KOPT-K1 (cell line): ENCODE data around the gene KRTAP5-6.
"Not testable (repeated sequence)": the region's sequence is repeated elsewhere in the genome, so short reads cannot be mapped to it uniquely, and the experiment has no call there.

Source experiments
- H3K27ac ChIP-seq: fragments of 200-600 bp; sonication (generic); 2 replicates; pipeline ENCODE4 v1.5.1; 2016; ENCODE audit warnings: antibody characterized with exemption, mild to moderate bottlenecking, low read depth, low read length; ENCODE audit not compliant: poor library complexity, severe bottlenecking
- H3K36me3 ChIP-seq: fragments of 200-600 bp; sonication (generic); 2 replicates; pipeline ENCODE4 v1.5.1; 2017; ENCODE audit warnings: antibody characterized with exemption, mild to moderate bottlenecking, low read length, moderate library complexity; ENCODE audit not compliant: insufficient read depth
- H3K9me3 ChIP-seq: fragments of 200-600 bp; sonication (generic); 2 replicates; pipeline ENCODE4 v1.5.1; 2017; ENCODE audit warnings: antibody characterized with exemption, low read length, mild to moderate bottlenecking; ENCODE audit not compliant: insufficient read depth, poor library complexity, severe bottlenecking

The KRTAP5-6 gene

DNA sequence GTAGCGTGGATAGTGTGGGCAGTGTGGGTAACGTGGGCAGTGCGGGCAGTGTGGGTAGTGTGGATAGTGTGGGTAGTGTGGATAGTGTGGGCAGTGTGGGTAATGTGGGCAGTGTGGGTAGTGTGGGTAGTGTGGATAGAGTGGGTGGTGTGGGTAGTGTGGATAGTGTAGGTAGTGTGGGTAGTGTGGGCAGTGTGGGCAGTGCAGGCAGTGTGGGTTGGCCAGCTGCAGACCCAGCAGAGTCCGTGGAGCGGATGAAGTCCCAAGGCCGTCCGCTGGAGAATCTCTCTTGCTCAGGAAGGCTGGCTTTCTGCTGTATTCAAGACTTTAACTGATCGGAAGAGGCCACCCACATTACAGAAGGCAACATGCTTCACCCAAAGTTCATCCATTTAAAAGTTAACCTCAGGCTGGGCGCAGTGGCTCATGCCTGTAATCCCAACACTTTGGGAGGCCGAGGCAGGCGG is 26.1 kb upstream of the KRTAP5-6 start:
- H3K36me3 ChIP-seq = no peaks in the 10 kb centered on the region

DNA sequence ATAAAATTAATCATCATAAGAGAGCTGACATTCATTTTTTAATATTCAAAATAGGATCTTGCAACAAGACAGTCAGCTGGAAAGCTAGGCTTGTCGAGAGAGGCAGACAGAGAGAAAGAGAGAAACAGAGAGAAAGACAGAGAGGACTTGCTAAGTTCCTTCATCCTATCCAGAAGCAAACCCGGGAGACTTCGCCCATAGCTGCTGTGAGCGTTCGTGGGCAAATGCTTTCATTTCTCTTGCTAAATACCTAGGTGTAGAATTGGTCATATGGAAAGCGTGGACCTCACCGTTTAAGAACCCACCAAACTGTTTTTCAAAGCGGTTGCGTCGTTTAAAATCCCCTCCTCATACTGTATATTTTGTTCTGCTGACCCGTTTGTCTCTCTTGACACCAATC is 25.3 kb upstream of the KRTAP5-6 start:
- H3K9me3 ChIP-seq = no peaks in the 10 kb centered on the region
- no peaks in the 10 kb centered on the region for H3K36me3 ChIP-seq
- H3K27ac ChIP-seq = no peak overlapping the region

More for the DNA sequence above, 26.1 kb upstream of the KRTAP5-6 start:
- no peak overlapping the region for H3K27ac ChIP-seq
- H3K9me3 ChIP-seq = no peaks in the 10 kb centered on the region

DNA sequence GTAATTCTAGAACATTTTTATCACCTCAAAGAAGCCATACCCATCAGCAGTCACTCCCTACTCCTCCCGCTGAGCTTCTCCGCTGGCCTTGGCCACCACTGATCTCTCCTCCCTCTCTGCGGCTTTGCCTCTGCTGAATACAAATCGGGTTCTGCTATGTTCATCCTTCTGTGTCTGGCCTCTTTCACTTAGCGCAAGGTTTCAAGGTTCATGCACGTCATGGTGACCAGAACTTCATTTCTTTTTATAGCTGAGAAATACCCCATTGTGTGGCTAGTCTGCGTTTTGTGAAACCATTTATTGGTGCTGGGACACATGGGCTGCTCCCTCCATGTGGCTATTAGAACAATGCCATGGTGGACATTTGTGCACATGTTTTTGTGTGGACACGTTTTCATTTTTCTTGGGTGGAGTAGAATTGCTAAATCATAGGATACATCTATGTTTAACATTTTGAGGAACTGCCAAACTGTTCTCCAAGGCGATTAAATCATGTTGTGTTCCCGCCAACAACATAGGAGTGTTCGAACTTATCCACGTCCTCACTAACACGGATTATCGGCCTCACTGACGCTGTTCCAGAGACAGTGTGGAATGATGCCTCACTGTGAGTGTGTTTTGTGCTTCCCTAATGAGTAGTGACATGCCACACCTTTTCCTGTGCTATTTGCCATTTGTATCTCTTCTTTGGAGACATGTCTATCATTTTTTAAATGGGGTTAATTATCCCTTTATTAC is 24.2 kb upstream of the KRTAP5-6 start:
- H3K36me3 ChIP-seq = no peaks in the 10 kb centered on the region

DNA sequence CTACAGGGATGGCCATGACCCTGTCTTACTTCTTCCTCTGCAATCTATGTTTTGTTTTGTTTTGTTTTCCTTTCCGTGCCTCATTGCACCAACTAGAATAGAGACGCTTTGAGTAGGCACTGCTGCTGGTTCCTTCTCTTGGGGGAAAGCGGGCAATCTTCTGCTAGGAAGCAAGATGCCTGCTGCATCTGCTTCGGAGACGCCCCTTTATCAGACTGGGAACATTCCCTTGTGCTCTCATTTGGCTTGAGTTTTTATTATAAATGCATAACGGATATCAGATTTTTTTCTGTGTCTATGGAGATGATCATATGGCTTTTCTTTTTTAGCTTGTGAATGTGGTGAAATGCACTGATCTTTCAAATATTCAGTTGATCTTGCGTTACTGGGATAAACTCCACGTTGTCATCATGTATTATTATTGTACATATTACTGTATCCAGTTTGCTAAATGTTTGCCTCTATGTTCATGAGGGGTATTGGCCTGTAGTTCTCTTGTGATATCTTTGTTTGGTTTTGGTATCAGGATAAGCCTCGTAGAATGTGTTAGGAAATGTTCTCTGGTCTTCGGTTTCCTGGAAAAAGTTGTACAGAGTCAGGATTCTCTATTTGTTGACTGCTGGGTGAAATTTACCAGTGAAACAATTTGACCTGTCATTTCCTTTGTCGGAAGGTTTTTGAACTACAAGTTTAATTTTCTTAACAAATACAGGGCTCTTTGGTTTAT is 23.4 kb upstream of the KRTAP5-6 start:
- Histone ChIP-seq H3K27ac (no peak overlapping the region), H3K9me3 (no peaks in the 10 kb centered on the region), H3K36me3 (no peaks in the 10 kb centered on the region)

More for the DNA sequence above, 24.2 kb upstream of the KRTAP5-6 start:
- Histone ChIP-seq H3K9me3 (no peaks in the 10 kb centered on the region), H3K27ac (no peak overlapping the region)

DNA sequence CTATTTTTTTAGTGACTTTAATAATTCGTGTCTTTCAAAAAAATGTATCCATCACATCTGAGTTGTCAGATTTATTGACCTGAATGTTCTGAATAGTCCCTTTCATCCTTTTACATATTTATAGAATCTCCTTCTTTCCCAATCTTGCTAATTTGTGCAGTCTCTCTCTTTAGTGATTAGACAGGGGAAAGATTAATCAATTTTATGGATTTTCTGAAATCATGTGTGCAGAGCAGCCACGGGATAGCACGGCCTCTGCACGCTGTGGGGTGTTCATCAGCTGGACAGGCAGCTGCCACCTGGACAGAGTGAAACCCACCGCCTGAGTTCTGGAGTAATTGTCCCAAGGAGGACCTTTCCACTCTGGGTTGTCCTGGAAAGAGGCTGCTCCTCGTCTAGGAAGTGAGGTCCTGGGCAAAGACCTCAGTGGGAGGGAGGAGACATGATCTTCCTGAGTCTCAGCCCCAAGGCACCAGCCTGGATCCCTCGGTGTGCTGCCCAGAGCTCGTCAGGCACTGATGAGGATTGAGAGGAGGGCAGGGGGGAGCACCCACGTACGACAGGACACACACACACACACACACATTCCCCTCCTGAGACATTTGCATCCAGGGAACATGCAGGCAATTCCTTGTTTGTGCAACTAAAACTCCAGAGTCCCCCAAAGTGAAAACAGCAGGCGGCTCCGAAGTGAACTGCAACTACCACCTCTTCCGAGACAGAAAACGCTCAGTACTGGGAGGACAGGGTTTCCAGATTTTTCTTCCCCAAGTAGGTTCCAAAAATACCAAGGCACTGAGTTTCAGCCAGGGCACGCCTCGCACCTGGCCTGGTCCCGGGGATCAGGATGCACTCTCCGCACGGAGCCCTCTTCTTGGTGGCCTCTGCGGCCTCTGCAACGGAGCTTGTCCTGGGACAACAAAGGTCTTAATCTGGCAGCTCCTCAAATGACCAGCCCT is 22.5 kb upstream of the KRTAP5-6 start:
- no peak overlapping the region for H3K27ac ChIP-seq
- H3K36me3 ChIP-seq = no peaks in the 10 kb centered on the region
- H3K9me3 ChIP-seq = no peaks in the 10 kb centered on the region

DNA sequence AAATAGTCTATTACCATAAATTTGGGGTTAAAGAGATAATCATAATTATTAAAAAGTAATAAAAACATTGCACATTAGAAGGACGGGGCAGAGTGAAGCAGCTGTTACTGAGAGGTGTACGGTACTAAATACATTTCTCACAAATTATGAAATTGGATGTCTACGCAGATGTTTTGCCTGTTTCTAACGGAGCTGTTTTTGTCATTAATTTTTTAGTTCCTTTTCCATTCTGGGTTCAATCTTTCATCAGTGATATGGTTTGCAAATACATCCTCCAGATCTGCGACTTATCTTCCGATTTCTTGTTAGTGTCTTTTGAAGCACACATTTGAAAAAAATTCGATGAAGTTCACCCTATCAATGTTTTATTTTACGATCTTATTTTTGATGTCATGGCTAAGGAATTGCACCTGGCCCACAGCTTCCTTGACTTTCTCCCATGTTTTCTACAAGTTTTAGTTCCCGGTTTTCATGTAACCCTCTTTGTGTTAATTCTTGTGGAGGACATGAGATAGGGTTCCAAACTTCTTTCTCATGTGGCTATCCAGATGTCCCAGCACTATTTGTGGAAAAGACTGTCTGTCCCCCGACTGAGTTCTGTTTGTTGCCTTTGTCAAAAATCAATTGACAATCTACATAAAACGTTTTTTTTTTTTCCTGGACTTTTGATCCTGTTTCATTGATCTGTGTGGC is 21.3 kb upstream of the KRTAP5-6 start:
- Histone ChIP-seq H3K27ac (no peak overlapping the region), H3K9me3 (no peaks in the 10 kb centered on the region), H3K36me3 (no peaks in the 10 kb centered on the region)

DNA sequence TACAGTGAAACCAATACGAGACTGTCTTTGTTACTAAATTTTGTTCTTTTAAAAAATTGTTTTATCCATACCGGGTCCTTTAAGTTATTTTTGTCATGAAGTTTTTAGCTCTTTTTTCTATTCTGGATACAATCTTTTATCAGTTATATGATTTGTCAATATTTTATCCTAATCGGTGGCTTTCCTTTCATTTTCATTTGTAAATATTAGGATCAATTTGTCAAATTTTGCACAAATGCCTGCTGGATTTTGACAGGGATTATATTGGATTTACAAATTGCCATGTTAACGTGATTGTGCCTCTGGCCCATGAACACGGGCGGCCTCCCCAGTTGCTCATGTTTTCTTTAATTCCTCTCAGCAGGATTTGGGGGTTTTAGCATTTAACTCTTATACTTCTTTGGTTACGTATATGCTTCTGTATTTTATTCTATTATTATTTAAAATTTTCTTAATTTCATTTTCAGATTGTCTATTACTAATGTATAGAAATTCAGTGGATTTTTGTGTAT is 20.7 kb upstream of the KRTAP5-6 start:
- Histone ChIP-seq H3K27ac (no peak overlapping the region), H3K36me3 (no peaks in the 10 kb centered on the region), H3K9me3 (no peaks in the 10 kb centered on the region)

DNA sequence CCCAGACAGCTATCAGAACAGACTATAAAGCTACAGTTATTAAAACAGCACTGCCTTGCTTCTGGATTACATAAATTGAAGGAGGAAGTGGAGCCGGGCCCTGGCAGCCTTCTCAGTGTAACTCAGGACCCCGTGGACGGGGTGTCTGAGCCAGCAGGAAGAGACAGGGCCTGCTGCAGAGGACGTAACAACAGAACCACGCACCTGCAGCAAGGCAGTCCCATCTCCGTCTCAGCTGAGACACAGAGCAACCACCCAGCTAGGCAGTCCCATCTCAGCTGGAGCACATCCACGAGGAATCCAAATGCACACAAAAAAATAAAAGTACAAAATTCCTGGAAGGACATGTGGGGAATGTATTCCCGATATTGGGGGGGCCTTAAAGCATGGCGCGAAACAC is 17.1 kb upstream of the KRTAP5-6 start:
- no peak overlapping the region for H3K27ac ChIP-seq
- no peaks in the 10 kb centered on the region for H3K9me3 ChIP-seq
- H3K36me3 ChIP-seq = no peaks in the 10 kb centered on the region

DNA sequence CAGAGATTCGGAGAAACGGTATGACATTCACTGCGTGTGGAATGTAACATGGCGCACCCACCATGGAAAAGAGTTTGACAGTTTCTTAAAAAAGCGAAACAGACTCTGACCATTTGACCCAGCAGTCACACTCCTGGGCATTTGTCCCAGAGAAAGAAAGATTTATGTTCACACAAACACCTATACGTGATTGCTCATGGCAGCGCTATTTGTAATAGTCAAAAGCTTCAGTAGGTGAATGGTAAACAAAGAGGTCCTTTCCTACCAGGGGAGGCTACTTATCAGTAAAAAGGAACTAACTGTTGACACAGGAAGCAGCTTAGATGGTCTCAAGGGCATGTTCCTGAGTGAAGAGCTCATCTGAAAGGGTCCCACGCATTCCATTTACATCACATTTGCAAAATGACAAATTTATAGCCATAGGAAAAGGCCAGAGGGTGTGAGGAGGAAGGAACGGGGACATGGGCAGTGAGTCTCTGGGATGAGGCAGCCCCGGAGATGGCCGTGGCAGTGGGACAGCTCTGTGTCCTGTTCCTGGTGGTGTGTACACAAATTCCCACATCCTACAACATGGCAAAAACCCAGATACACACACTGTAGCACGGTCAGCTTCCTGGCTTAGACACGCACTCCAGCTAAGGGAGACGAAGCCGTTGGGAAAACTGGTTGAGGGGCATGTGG is 14.6 kb upstream of the KRTAP5-6 start:
- Histone ChIP-seq H3K9me3 (no peaks in the 10 kb centered on the region), H3K36me3 (no peaks in the 10 kb centered on the region), H3K27ac (no peak overlapping the region)

DNA sequence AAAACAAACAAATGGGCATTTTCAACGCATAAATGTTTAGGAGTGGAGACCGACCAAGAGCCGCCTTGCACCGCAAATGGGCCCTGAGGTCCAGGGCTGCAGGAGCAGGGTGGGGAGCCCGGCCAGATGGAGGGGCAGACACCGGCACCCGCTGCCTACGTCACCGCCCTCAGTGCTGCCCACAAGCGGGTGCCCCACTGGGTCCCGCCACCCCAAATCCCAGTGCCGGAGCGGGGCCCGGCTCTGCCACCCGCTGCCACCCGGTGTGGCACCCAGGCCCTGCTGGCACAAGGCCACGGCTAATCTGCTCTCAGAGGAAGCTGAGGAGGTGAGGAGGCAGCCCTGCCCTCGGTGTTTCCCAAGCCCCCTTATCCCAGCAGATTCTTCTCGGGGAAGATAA is 13.8 kb upstream of the KRTAP5-6 start:
- not testable (repeated sequence) for H3K27ac ChIP-seq, H3K36me3 ChIP-seq, H3K9me3 ChIP-seq

DNA sequence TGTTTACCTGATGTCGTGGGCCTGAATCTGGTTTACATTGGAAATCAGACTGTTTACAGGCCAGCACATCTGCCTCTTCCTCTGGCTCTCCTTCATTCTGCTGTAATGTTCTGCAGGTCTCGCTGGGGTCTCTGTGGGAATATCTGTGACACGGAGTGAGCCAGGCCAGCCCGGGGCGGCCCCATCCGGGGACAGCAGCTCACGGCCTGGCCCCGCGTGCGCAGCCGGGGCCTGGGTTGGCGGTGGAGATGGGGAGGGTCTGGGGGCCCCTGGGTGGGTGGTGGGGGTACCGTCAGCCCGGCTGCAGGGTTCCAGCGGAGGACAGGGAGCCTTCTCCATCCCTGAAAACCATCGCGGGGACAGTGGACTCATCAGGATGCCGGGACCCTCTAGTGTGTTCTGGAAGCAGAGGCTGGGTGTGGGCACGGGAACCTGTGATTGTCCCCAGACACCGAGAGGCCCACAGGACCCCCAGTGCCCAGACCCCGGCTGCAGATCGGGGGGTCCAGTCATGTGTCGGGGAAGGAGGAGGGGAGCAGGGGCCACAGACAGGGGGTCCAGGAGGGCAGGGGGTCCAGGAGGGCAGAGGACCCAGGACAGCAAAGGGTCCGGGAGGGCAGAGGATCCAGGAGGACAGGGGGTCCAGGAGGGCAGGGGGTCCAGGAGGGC is 13.0 kb upstream of the KRTAP5-6 start:
- H3K27ac ChIP-seq, H3K36me3 ChIP-seq, H3K9me3 ChIP-seq: not testable (repeated sequence)

DNA sequence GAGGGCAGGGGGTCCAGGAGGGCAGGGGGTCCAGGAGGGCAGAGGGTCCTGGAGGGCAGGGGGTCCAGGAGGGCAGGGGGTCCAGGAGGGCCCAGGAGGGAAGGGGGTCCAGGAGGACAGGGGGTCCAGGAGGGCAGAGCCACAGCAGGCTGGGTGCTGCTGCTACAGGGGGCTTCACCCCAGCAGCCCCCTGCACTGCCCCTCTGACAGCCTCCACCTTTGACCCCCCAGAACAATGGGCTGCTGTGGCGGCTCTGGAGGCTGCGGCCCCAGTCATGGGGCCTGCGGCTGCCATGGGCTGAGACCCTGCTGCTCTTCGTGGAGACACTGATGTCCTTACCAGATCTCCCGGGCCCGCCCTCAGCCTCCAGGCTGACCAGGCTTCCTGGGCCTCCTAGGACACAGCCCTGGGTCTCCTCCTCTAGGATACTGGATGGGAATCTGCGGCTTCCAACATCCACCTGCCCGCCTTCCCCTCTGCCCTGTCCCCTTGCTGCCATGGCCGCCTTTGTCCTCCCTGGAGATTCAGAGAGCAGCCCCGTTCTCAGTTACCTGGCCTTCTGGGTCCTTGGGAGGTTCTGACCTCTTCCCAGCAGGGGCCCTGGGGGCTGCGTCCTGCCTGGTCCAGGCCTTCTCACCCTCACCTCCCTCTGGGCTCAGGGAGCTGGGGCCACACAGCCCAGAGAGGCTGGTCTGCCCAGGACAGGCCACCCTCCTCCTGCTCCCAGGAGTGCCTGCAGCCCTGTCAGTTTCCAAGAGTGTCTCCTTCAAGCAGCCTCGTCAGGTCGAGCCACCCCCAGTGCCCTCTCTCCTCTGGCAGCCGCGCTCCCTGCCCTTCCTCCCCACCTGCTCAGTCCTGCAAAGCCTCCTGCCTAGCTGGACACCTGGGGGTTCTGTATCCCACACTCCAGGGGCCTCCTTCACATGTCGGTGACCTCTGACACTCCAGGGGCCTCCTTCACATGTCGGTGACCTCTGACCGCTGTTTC is 11.8 kb upstream of the KRTAP5-6 start:
- H3K27ac ChIP-seq, H3K36me3 ChIP-seq, H3K9me3 ChIP-seq: not testable (repeated sequence)

DNA sequence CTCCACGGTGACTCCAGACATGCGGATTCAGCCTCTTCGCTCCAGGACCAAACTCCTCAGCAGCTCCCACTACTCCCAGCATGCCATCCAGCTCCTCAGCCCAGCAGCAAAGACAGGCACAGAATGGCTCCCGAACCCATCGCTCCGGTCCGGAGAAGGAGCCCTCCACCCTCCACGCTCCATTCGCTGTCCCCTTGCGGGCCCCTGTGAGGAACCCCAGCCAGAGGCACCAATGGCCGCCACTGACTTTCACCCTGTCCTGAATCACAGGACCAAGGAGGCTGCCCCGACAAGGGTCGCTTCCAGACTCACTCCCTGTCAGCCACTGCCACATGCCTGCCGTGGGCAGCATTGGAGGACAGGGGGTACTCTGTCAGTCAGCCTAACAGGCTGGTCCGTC is 10.8 kb upstream of the KRTAP5-6 start:
- H3K9me3 ChIP-seq, H3K27ac ChIP-seq, H3K36me3 ChIP-seq: not testable (repeated sequence)
